IMR-90 (cell line): Measurements from ENCODE around the gene SLC25A2. TPM values are rescaled to one million over a fixed set of nuclear protein-coding genes. Genes with fewer than 3 reads are reported as not detected.

Experiments
- ATAC-seq: fragments of 200-7000 bp; cut with Tn5 transposase; 2 replicates; pipeline ENCODE4 v1.9.1; 2020; ENCODE audit warnings: low read depth, mild to moderate bottlenecking, moderate library complexity
- BruUV-seq: library from RNA; stranded (reverse); fragments of 400-500 nt; replicated peaks from 2 replicates; lab custom pipeline; 2021; lab: Mats Ljungman, UMichigan
- CTCF ChIA-PET: fragments of 300-600 bp; formaldehyde crosslinking; extraction: SDS; loops from one replicate; lab custom pipeline; 2021; ENCODE audit warnings: antibody characterized with exemption; lab: Yijun Ruan, JAX
- POLR2A ChIA-PET: fragments of 300-600 bp; sonication (Branson Sonifier 250); formaldehyde crosslinking; loops from one replicate; lab custom pipeline; 2022; ENCODE audit warnings: antibody characterized with exemption; ENCODE audit not compliant: unreplicated experiment; lab: Charles Lee
- DNase-seq: peaks from one replicate; pipeline ENCODE4 v3.0.0; 2013
- H2AFZ ChIP-seq: replicated peaks from 2 replicates; pipeline ENCODE3; 2013; ENCODE audit warnings: low read length, mild to moderate bottlenecking; ENCODE audit not compliant: poor library complexity
- H2AK5ac ChIP-seq: 2 replicates; pipeline ENCODE4 v1.6.1; 2013; ENCODE audit warnings: low read depth, low read length, inconsistent platforms
- H2AK9ac ChIP-seq: replicated peaks from 2 replicates; pipeline ENCODE3; 2013; ENCODE audit warnings: mild to moderate bottlenecking, low read depth, low read length, moderate library complexity; ENCODE audit not compliant: poor library complexity
- H2BK120ac ChIP-seq: 2 replicates; pipeline ENCODE4 v1.6.1; 2013; ENCODE audit warnings: low read depth, low read length, inconsistent platforms
- H2BK15ac ChIP-seq: 3 replicates; pipeline ENCODE4 v1.6.1; 2013; ENCODE audit warnings: low read depth, low read length, inconsistent platforms
- H2BK20ac ChIP-seq: 2 replicates; pipeline ENCODE4 v1.6.1; 2013; ENCODE audit warnings: low read depth, mild to moderate bottlenecking, inconsistent platforms, low read length, moderate library complexity
- H2BK5ac ChIP-seq: 2 replicates; pipeline ENCODE4 v1.6.1; 2013; ENCODE audit warnings: mild to moderate bottlenecking, low read depth, low read length, inconsistent platforms; ENCODE audit not compliant: poor library complexity, severe bottlenecking
- H3K14ac ChIP-seq: replicated peaks from 2 replicates; pipeline ENCODE4 v1.6.1; 2013; ENCODE audit warnings: low read depth, low read length, inconsistent platforms
- H3K18ac ChIP-seq: 2 replicates; pipeline ENCODE4 v1.6.1; 2013; ENCODE audit warnings: low read depth, low read length, control low read depth
- H3K23ac ChIP-seq: 2 replicates; pipeline ENCODE4 v1.6.1; 2013; ENCODE audit warnings: low read depth, low read length, inconsistent platforms
- H3K27ac ChIP-seq: 2 replicates; pipeline ENCODE4 v1.5.1; 2013; ENCODE audit warnings: mild to moderate bottlenecking, control low read depth, low read length; ENCODE audit not compliant: insufficient read depth
- H3K27me3 ChIP-seq: 2 replicates; pipeline ENCODE4 v1.6.1; 2013; ENCODE audit warnings: low read length; ENCODE audit not compliant: control insufficient read depth, insufficient read depth
- H3K36me3 ChIP-seq: 2 replicates; pipeline ENCODE4 v1.6.1; 2013; ENCODE audit warnings: low read length, mixed read lengths; ENCODE audit not compliant: control insufficient read depth, insufficient read depth
- H3K4ac ChIP-seq: 2 replicates; pipeline ENCODE4 v1.6.1; 2013; ENCODE audit warnings: low read depth, low read length, inconsistent platforms
- H3K4me1 ChIP-seq: 2 replicates; pipeline ENCODE4 v1.6.1; 2013; ENCODE audit warnings: low read length, mixed read lengths; ENCODE audit not compliant: control insufficient read depth, insufficient read depth
- H3K4me2 ChIP-seq: 2 replicates; pipeline ENCODE4 v1.6.1; 2013; ENCODE audit warnings: low read depth, mild to moderate bottlenecking, control low read depth, low read length, moderate library complexity
- H3K4me3 ChIP-seq: 2 replicates; pipeline ENCODE4 v1.5.1; 2013; ENCODE audit warnings: low read depth, mild to moderate bottlenecking, control low read depth, low read length, moderate library complexity; ENCODE audit not compliant: insufficient read depth
- H3K56ac ChIP-seq: 2 replicates; pipeline ENCODE4 v1.6.1; 2013; ENCODE audit warnings: low read length, inconsistent platforms; ENCODE audit not compliant: insufficient read depth; ENCODE audit errors: extremely low read depth
- H3K79me1 ChIP-seq, 2 experiments: 2 replicates each; pipeline ENCODE4 v1.6.1; 2013; ENCODE audit warnings: low read length in 2 of 2, inconsistent platforms in 1 of 2, low read depth in 1 of 2
- H3K9ac ChIP-seq: 2 replicates; pipeline ENCODE4 v1.6.1; 2013; ENCODE audit warnings: low read depth, low read length, control low read depth
- H3K9me1 ChIP-seq: 2 replicates; pipeline ENCODE4 v1.6.1; 2013; ENCODE audit warnings: low read length, inconsistent platforms; ENCODE audit not compliant: insufficient read depth
- H3K9me3 ChIP-seq: 2 replicates; pipeline ENCODE4 v1.6.1; 2013; ENCODE audit warnings: low read length; ENCODE audit not compliant: control insufficient read depth, insufficient read depth
- H4K20me1 ChIP-seq: 2 replicates; pipeline ENCODE4 v1.6.1; 2013; ENCODE audit warnings: low read length, inconsistent platforms; ENCODE audit not compliant: insufficient read depth
- H4K5ac ChIP-seq: 2 replicates; pipeline ENCODE4 v1.6.1; 2013; ENCODE audit warnings: mild to moderate bottlenecking, low read depth, low read length, control low read depth
- H4K8ac ChIP-seq, 2 experiments: 2 replicates each; pipeline ENCODE4 v1.6.1; 2013; ENCODE audit warnings: low read depth in 2 of 2, low read length in 2 of 2, control low read depth in 1 of 2, inconsistent platforms in 1 of 2
- H4K91ac ChIP-seq: 2 replicates; pipeline ENCODE4 v1.6.1; 2013; ENCODE audit warnings: low read depth, low read length, inconsistent platforms; ENCODE audit not compliant: insufficient read depth
- BHLHE40 ChIP-seq: fragments of 150-350 bp; IDR thresholded peaks from 2 replicates; pipeline ENCODE4 v1.6.1; 2016; ENCODE audit warnings: mild to moderate bottlenecking, low read depth, low read length
- CEBPB ChIP-seq: IDR thresholded peaks from 2 replicates; pipeline ENCODE4 v1.6.1; 2012; ENCODE audit warnings: low read depth, low read length, improper control_type of control experiment
- CHD1 ChIP-seq: IDR thresholded peaks from 2 replicates; pipeline ENCODE4 v1.6.1; 2012; ENCODE audit warnings: low read depth, low read length, improper control_type of control experiment
- ELK1 ChIP-seq: fragments of 150-350 bp; IDR thresholded peaks from 2 replicates; pipeline ENCODE4 v1.6.1; 2016; ENCODE audit warnings: low read depth, mild to moderate bottlenecking, low read length, moderate library complexity, borderline replicate concordance
- FOS ChIP-seq: fragments of 150-350 bp; IDR thresholded peaks from 2 replicates; pipeline ENCODE4 v1.6.1; 2016; ENCODE audit warnings: low read depth, low read length
- MAFK ChIP-seq: IDR thresholded peaks from 2 replicates; pipeline ENCODE4 v1.6.1; 2012; ENCODE audit warnings: low read depth, low read length, improper control_type of control experiment
- MAZ ChIP-seq: IDR thresholded peaks from 2 replicates; pipeline ENCODE4 v1.6.1; 2012; ENCODE audit warnings: low read depth, mild to moderate bottlenecking, low read length, improper control_type of control experiment, moderate library complexity, borderline replicate concordance
- MXI1 ChIP-seq: IDR thresholded peaks from 2 replicates; pipeline ENCODE4 v1.6.1; 2012; ENCODE audit warnings: low read depth, mild to moderate bottlenecking, low read length, moderate library complexity, borderline replicate concordance
- NFE2L2 ChIP-seq: fragments of 150-350 bp; IDR thresholded peaks from 2 replicates; pipeline ENCODE4 v1.6.1; 2016; ENCODE audit warnings: low read depth, mild to moderate bottlenecking, low read length
- POLR2A ChIP-seq: IDR thresholded peaks from 2 replicates; pipeline ENCODE4 v1.6.1; 2012; ENCODE audit warnings: mild to moderate bottlenecking, low read depth, low read length
- RAD21 ChIP-seq: IDR thresholded peaks from 2 replicates; pipeline ENCODE4 v1.6.1; 2012; ENCODE audit warnings: low read length, improper control_type of control experiment
- RCOR1 ChIP-seq: IDR thresholded peaks from 2 replicates; pipeline ENCODE4 v1.6.1; 2012; ENCODE audit warnings: mild to moderate bottlenecking, low read length, improper control_type of control experiment; ENCODE audit not compliant: insufficient replicate concordance
- RFX5 ChIP-seq: IDR thresholded peaks from 2 replicates; pipeline ENCODE4 v1.8.0; 2012; ENCODE audit warnings: low read depth, mild to moderate bottlenecking, low read length, moderate library complexity
- SMC3 ChIP-seq: fragments of 150-350 bp; IDR thresholded peaks from 2 replicates; pipeline ENCODE4 v1.6.1; 2016; ENCODE audit warnings: low read depth, mild to moderate bottlenecking, antibody characterized with exemption, low read length, moderate library complexity
- USF2 ChIP-seq: fragments of 150-350 bp; IDR thresholded peaks from 2 replicates; pipeline ENCODE4 v1.6.1; 2017; ENCODE audit warnings: mild to moderate bottlenecking, antibody characterized with exemption, low read length, low read depth
- WGBS, 2 experiments: methylation state at CpG; one replicate each; pipeline versions ENCODE4 v1.1.5 to v1.1.7; 2013; ENCODE audit warnings: missing lambda C conversion rate in 2 of 2; ENCODE audit not compliant: insufficient read length in 1 of 2; ENCODE audit errors: extremely low coverage in 2 of 2; 5-methylcytosine and 5-hydroxymethylcytosine counted together
- dilution Hi-C: fragments of 300-500 bp; cut with HindIII; formaldehyde crosslinking; loops from one replicate; pipeline ENCODE4 v1.14.3; 2018; ENCODE audit warnings: low sequenced_read_pairs; ENCODE audit not compliant: unreplicated experiment
- in situ Hi-C: fragments of 300-500 bp; cut with MboI; formaldehyde crosslinking; loops from 3 replicates; pipeline ENCODE4 v1.14.3; 2019; ENCODE audit warnings: low sequenced_read_pairs, inconsistent platforms, mixed read lengths
- intact Hi-C: fragments of 100-400 bp; cut with micrococcal nuclease; formaldehyde crosslinking; loops from 2 replicates; pipeline ENCODE4 v1.10.0; 2022
- polyA plus RNA-seq, 3 experiments: library from polyadenylated mRNA; depleted of rRNA; stranded (reverse); fragments of >200 nt; gene quantifications; 2 replicates each; pipeline ENCODE4 v1.2.3, GENCODE V29; 2012; ENCODE audit warnings: low replicate concordance in 1 of 3
- total RNA-seq: library from RNA; depleted of rRNA; stranded (reverse); fragments of >200 nt; gene quantifications from 2 replicates; pipeline ENCODE4 v1.2.3, GENCODE V29; 2012
- TF ChIP-seq, protein P1 (sequence below): conservative IDR thresholded peaks from 2 replicates; pipeline ENCODE4 v1.5.1; 2012; ENCODE audit warnings: mild to moderate bottlenecking, low read depth, low read length, improper control_type of control experiment

Gene SLC25A2
- total and polyA plus RNA-seq, 2 of the 4 experiments (the other 2 are of a cell fraction), result not detected

DNA sequence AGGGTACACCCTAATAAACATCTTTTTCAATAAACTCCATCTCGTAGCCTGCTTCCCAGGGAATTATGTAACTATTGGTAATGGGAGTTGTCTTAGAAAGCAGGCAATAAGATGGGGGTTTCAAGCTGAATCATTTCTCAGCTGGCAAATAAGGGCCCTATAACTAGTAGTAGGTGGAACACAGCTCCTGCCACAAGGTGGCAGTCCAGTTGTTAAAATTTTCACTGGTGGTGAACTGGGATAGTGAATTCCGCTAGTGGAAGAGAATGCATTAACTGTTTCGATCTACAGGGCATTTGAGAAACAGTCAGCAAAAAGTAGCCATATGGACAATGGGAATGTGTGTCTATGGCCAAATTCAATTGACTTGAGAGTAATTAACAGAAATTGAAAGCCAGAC lies 30.9 kb downstream of the SLC25A2 start:
- DNase-seq, result no peak
- H4K91ac ChIP-seq, result no peak overlapping the region
- H3K79me1 ChIP-seq, result no peaks in the 10 kb centered on the region
- no TSS peak for BruUV-seq
- H2AFZ ChIP-seq, result no peak overlapping the region
- H2BK20ac ChIP-seq, result no peak overlapping the region
- ATAC-seq, result no peak
- H2BK5ac ChIP-seq, result no peak overlapping the region
- CTCF ChIA-PET, result no interaction called here
- H3K36me3 ChIP-seq, result no peaks in the 10 kb centered on the region
- no peak overlapping the region for H3K4me3 ChIP-seq
- no peak overlapping the region for H4K8ac ChIP-seq
- in situ Hi-C loops, result no loop called here
- H4K5ac ChIP-seq, result no peak overlapping the region
- intact Hi-C loops, result no loop called here
- H2AK5ac ChIP-seq, result no peak overlapping the region
- no peak overlapping the region for H3K9ac ChIP-seq
- no peaks in the 10 kb centered on the region for H4K20me1 ChIP-seq
- TF ChIP-seq MXI1 (no peak), NFE2L2 (no peak), POLR2A (no peak), MAZ (no peak), FOS (no peak), MAFK (no peak), USF2 (no peak), ELK1 (no peak), RFX5 (no peak), CHD1 (no peak), CEBPB (no peak), SMC3 (no peak), BHLHE40 (no peak), RCOR1 (no peak), RAD21 (no peak)
- TF ChIP-seq, protein P1, sequence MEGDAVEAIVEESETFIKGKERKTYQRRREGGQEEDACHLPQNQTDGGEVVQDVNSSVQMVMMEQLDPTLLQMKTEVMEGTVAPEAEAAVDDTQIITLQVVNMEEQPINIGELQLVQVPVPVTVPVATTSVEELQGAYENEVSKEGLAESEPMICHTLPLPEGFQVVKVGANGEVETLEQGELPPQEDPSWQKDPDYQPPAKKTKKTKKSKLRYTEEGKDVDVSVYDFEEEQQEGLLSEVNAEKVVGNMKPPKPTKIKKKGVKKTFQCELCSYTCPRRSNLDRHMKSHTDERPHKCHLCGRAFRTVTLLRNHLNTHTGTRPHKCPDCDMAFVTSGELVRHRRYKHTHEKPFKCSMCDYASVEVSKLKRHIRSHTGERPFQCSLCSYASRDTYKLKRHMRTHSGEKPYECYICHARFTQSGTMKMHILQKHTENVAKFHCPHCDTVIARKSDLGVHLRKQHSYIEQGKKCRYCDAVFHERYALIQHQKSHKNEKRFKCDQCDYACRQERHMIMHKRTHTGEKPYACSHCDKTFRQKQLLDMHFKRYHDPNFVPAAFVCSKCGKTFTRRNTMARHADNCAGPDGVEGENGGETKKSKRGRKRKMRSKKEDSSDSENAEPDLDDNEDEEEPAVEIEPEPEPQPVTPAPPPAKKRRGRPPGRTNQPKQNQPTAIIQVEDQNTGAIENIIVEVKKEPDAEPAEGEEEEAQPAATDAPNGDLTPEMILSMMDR, result no peak
- H2BK15ac ChIP-seq, result no peak overlapping the region
- H3K18ac ChIP-seq, result no peak overlapping the region
- no peak overlapping the region for H3K27ac ChIP-seq
- H3K14ac ChIP-seq, result no peak overlapping the region
- no peak overlapping the region for H3K4ac ChIP-seq
- H3K56ac ChIP-seq, result no peak overlapping the region
- no peaks in the 10 kb centered on the region for H3K27me3 ChIP-seq
- 67% methylated on average over 1 of the region's 3 CpGs; no CpG with 5 or more reads in 1 of the 2 experiments for WGBS, 2 experiments
- no peak overlapping the region for H2BK120ac ChIP-seq
- H3K23ac ChIP-seq, result no peak overlapping the region
- H3K9me3 ChIP-seq, result peaks cover 37% of the 10 kb centered on the region
- H3K4me2 ChIP-seq, result no peak overlapping the region
- no peaks in the 10 kb centered on the region for H3K4me1 ChIP-seq
- H2AK9ac ChIP-seq, result no peak overlapping the region
- H3K9me1 ChIP-seq, result no peaks in the 10 kb centered on the region
- POLR2A ChIA-PET, result no interaction called here
- dilution Hi-C loops, result no loop called here
